GM19467 (cell line): ENCODE results near the gene OLIG3.

Experiments
- ATAC-seq: cut with Tn5 transposase; IDR thresholded peaks from one replicate; pipeline ENCODE4 v1.9.1; 2021; ENCODE audit warnings: mild to moderate bottlenecking, moderate library complexity; ENCODE audit not compliant: unreplicated experiment

OLIG3 gene

GRCh38 chr6:137494281-137494987 lies at the start of gene OLIG3:
OLIG3 (minus strand) TSS chr6:137494394; CDS start chr6:137494170, 224 bp downstream.
- ATAC-seq: no peak

GRCh38 chr6:137543114-137543513 lies 48.9 kb upstream of the OLIG3 start:
- ATAC-seq: no peak

GRCh38 chr6:137542713-137543112 lies 48.5 kb upstream of the OLIG3 start:
- ATAC-seq: no peak

GRCh38 chr6:137541534-137542063 lies 47.4 kb upstream of the OLIG3 start:
- no peak for ATAC-seq

GRCh38 chr6:137536104-137536773 lies 42.0 kb upstream of the OLIG3 start:
- no peak for ATAC-seq

- ATAC-seq: no peak
These were observed 37.3 kb upstream of the OLIG3 start for GRCh38 chr6:137531376-137532092.

GRCh38 chr6:137530404-137530803 lies 36.2 kb upstream of the OLIG3 start:
- no peak for ATAC-seq

- ATAC-seq: no peak
These were observed 28.6 kb upstream of the OLIG3 start for GRCh38 chr6:137522831-137523230.

GRCh38 chr6:137522198-137522798 lies 28.1 kb upstream of the OLIG3 start:
- no peak for ATAC-seq

- no peak for ATAC-seq
These were observed 26.3 kb upstream of the OLIG3 start for GRCh38 chr6:137520520-137520919.

- ATAC-seq: no peak
These were observed 25.5 kb upstream of the OLIG3 start for GRCh38 chr6:137519629-137520176.

GRCh38 chr6:137518386-137518983 lies 24.3 kb upstream of the OLIG3 start:
- no peak for ATAC-seq

- no peak for ATAC-seq
These were observed 20.2 kb upstream of the OLIG3 start for GRCh38 chr6:137514418-137514817.

GRCh38 chr6:137512757-137513605 lies 18.8 kb upstream of the OLIG3 start:
- ATAC-seq: no peak

GRCh38 chr6:137510923-137511322 lies 16.7 kb upstream of the OLIG3 start:
- ATAC-seq: no peak

GRCh38 chr6:137498481-137499190 lies 4.4 kb upstream of the OLIG3 start:
- no peak for ATAC-seq

- no peak for ATAC-seq
These were observed 3.7 kb upstream of the OLIG3 start for GRCh38 chr6:137497721-137498463.
